IPS-18c (cell line): Measurements from ENCODE around the gene CARD14.

Experiments
- H3K4me3 ChIP-seq: 2 replicates; pipeline ENCODE4 v1.7.0; 2013; ENCODE audit warnings: low read depth, mild to moderate bottlenecking, low read length, moderate library complexity; ENCODE audit not compliant: insufficient read depth
- H3K9me3 ChIP-seq: one replicate; pipeline ENCODE4 v1.6.1; 2013; ENCODE audit warnings: mild to moderate bottlenecking, low read length, moderate library complexity; ENCODE audit not compliant: control insufficient read depth, insufficient read depth

CARD14 gene

GRCh38 chr17:80173916-80174315 is 4.1 kb downstream of the CARD14 start:
- no peaks in the 10 kb centered on the region for H3K9me3 ChIP-seq
- no peak overlapping the region for H3K4me3 ChIP-seq

DNA sequence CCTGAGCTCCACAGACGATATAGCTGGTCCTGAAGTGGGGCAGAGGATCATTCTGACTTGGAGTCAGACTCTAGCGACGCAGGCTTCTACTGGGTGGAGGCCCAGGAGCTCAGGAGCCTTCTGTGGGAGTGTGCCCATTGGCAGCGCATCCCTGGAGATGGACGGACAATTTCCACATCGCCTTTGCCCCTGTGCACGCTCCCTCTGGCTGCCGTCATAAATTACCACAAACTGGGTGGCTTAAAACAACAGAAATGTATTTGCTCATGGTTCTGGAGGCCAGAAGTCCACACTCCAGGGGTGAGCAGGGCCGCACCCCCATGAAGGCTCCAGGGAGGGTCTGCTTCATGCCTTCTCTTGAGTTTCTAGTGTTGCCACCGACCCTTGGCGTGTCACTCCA is 6.9 kb downstream of the CARD14 start:
- Histone ChIP-seq H3K9me3 (no peaks in the 10 kb centered on the region), H3K4me3 (no peak overlapping the region)

- Histone ChIP-seq H3K9me3 (no peaks in the 10 kb centered on the region), H3K4me3 (no peak overlapping the region)
These were observed 8.3 kb downstream of the CARD14 start for GRCh38 chr17:80177986-80178595.

GRCh38 chr17:80180192-80180591 is 10.4 kb downstream of the CARD14 start:
- H3K4me3 ChIP-seq, result no peak overlapping the region
- no peaks in the 10 kb centered on the region for H3K9me3 ChIP-seq

- Histone ChIP-seq H3K9me3 (no peaks in the 10 kb centered on the region), H3K4me3 (no peak overlapping the region)
These were observed 11.6 kb downstream of the CARD14 start for GRCh38 chr17:80181431-80181830.

DNA sequence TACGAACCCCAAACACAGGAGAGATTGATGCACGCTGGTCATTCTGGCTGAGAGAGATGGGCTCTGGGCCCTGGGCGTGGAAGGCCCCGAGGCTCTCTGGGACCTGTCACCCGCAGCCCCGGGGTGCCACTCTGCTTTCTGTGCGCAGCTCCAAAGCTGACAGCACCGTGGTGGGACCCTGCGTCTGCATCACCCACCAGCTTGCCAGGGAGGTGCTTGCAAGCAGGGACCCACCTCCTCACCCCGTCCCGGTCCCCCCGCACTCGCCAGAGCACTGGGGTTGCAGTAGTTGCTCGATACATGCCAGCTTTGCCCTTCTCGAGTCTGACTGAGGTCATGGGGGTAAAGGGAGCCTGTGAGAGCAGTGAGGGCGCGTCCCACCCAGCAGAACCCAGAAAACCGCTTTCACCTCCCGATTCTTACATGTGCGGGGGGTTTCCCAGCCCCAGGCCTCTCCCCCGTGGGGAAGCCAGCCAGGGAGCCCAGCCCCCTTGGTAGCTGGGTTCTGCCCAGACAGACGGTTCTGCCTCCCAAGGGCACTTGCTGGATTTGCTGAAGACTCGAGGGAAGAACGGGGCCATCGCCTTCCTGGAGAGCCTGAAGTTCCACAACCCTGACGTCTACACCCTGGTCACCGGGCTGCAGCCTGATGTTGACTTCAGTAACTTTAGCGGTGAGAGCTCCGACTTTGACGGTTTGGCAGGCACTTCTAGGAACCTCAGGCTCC is 12.5 kb downstream of the CARD14 start:
- no peak overlapping the region for H3K4me3 ChIP-seq
- H3K9me3 ChIP-seq, result no peaks in the 10 kb centered on the region

DNA sequence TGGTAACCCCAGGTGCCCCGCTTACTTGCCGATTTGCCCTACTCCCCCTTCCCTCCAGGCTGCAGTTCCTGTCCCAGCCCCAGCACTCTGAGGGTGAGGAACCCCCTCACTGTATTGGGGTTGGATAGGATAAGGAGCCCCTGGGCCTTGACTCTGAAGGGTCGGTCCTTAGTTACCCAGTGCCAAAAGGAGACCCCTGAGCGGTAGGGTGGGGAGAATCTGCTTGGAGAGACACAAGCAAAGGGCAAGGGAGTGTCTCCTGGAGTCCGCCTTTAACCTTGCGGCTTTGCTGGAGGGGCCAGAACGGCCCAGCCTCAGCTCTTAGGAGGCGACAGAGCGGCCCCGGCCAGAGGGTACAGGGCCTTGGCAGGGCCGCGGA is 13.0 kb downstream of the CARD14 start:
- Histone ChIP-seq H3K4me3 (no peak overlapping the region), H3K9me3 (no peaks in the 10 kb centered on the region)

DNA sequence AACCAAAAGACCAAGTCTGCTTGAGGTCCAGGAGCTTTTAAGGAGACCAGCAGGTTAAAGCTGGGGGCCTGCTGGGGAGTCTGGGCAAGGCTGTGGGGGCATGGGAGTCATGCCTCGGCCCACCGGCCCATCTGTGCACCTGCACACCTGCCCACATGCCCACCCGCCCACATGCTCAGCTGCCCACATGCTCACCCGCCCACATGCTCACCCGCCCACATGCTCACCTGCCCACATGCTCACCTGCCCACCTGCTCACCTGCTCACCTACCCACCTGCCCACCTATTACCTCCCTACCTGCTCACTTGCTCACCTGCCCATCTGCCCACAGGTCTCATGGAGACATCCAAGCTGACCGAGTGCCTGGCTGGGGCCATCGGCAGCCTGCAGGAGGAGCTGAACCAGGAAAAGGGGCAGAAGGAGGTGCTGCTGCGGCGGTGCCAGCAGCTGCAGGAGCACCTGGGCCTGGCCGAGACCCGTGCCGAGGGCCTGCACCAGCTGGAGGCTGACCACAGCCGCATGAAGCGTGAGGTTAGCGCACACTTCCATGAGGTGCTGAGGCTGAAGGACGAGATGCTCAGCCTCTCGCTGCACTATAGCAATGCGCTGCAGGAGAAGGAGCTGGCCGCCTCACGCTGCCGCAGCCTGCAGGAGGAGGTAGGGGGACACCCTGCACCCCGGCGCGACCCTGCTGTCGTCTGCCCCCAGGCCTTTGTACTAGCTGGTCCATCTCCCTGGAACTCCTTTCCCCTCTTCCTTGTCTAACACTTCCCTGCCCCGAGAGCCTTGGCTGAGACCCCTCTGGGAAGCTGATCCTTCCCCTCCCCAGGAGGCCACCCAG is 14.0 kb downstream of the CARD14 start:
- Histone ChIP-seq H3K9me3 (no peaks in the 10 kb centered on the region), H3K4me3 (no peak overlapping the region)

GRCh38 chr17:80184423-80184714 is 14.5 kb downstream of the CARD14 start:
- no peaks in the 10 kb centered on the region for H3K9me3 ChIP-seq
- H3K4me3 ChIP-seq, result no peak overlapping the region

GRCh38 chr17:80185968-80186367 is 16.1 kb downstream of the CARD14 start:
- Histone ChIP-seq H3K4me3 (no peak overlapping the region), H3K9me3 (no peaks in the 10 kb centered on the region)

- H3K9me3 ChIP-seq, result no peaks in the 10 kb centered on the region
- H3K4me3 ChIP-seq, result no peak overlapping the region
These were observed 17.3 kb downstream of the CARD14 start for GRCh38 chr17:80187090-80187489.

DNA sequence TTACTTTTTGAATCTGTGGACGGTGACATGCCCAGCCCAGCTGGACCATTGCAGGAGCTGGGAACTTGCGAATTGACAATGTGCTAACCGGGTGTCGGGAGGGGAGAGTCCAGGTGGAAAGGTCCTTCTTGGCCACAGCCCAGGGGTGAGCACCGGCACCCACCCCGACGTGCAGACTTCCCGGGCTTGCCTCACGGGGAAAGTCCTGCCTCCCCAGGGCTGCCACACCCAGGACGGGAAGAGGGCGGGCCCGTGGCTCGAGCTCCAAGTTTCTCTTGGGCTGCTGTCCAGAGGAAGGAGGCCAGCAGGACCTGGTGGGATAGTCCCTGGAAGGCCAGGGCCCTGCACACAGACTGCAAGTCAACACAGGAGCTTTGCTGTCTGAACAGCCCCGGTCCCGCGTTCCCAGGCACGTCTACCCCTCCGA is 17.7 kb downstream of the CARD14 start:
- no peak overlapping the region for H3K4me3 ChIP-seq
- no peaks in the 10 kb centered on the region for H3K9me3 ChIP-seq

- Histone ChIP-seq H3K9me3 (no peaks in the 10 kb centered on the region), H3K4me3 (no peak overlapping the region)
These were observed 19.8 kb downstream of the CARD14 start for GRCh38 chr17:80189611-80190010.

DNA sequence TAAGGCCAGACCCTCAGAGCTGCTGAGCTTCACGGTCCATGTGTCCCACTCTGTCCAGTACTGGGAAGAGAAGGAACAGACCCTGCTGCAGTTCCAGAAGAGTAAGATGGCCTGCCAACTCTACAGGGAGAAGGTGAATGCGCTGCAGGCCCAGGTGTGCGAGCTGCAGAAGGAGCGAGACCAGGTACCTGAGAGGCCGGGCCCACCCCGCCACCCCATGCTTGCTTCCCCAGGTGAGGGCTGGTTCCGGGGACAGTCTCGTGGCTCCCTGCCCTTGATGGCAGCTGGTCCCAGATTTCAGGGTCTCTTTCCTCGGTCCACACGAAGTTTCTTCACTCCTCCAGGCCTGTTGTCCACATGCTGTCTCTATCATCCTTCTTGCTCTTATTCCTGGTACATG is 20.9 kb downstream of the CARD14 start:
- H3K4me3 ChIP-seq, result no peak overlapping the region
- no peaks in the 10 kb centered on the region for H3K9me3 ChIP-seq

DNA sequence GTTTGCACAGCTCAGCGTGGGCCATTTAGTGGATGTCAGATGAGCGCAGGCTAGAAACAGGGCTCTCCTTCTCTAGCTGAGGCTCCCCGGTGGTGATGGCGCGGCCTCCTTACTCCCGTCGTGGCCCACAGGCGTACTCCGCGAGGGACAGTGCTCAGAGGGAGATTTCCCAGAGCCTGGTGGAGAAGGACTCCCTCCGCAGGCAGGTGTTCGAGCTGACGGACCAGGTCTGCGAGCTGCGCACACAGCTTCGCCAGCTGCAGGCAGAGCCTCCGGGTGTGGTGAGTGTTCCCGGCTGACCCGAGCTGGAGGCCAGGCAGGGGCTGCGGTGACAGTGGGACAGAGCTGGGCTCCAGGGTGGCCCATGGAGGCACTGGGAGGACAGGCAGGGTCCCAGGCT is 21.4 kb downstream of the CARD14 start:
- Histone ChIP-seq H3K4me3 (no peak overlapping the region), H3K9me3 (no peaks in the 10 kb centered on the region)

DNA sequence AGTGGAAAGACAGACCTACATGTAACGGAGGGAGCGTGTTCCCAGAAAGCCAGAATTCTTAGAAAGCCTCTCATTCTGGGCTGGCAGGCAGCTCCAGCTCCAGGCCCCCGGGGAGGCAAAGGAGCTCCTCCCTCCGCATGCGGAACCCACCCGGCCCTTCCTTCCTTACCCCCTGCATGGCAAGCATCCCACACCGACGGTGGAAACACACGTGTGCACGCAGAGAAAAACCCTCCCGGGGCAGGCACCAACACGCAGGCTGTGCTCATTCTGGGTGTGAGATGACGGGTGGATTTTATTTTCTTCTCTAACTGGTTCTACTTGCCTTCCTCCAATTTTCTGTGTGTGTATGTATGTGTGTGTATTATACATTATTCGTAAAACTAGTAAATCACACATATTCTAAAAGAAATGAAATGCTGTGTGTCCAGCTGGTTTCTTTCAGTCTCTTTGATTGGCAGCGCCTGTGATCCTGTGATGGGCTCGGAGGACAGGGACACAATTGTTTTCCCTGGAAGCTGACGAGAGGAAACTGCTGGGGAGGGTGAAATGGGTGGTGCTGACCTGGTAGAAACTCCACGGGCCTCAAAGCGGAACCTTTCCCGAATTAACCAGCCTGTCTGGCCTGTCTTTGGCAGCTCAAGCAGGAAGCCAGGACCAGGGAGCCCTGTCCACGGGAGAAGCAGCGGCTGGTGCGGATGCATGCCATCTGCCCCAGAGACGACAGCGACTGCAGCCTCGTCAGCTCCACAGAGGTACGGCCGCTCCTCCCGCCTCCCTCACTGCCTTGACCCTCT is 22.2 kb downstream of the CARD14 start:
- Histone ChIP-seq H3K4me3 (no peak overlapping the region), H3K9me3 (no peaks in the 10 kb centered on the region)

- Histone ChIP-seq H3K9me3 (no peaks in the 10 kb centered on the region), H3K4me3 (no peak overlapping the region)
These were observed 25.3 kb downstream of the CARD14 start for GRCh38 chr17:80195141-80195540.
